Mucosa of rectum (tissue), 2 donors: Measurements from ENCODE around the gene KCNIP4.

ENCODE experiments used
- H3K27ac ChIP-seq, 2 donors: one replicate each; pipeline ENCODE4 v1.7.0; 2013; ENCODE audit warnings: inconsistent platforms in 2 of 2, low read depth in 2 of 2, low read length in 2 of 2
- H3K27me3 ChIP-seq, 2 donors: one replicate each; pipeline ENCODE4 v1.7.0; 2013; ENCODE audit warnings: low read length in 2 of 2; ENCODE audit not compliant: control insufficient read depth in 2 of 2, insufficient read depth in 2 of 2
- H3K36me3 ChIP-seq, 2 donors: one replicate each; pipeline ENCODE4 v1.7.0; 2013; ENCODE audit warnings: low read length in 2 of 2; ENCODE audit not compliant: control insufficient read depth in 2 of 2, insufficient read depth in 2 of 2
- H3K4me1 ChIP-seq, 2 donors: one replicate each; pipeline ENCODE4 v1.7.0; 2013; ENCODE audit warnings: low read length in 2 of 2, mild to moderate bottlenecking in 1 of 2; ENCODE audit not compliant: control insufficient read depth in 2 of 2, insufficient read depth in 2 of 2
- H3K4me3 ChIP-seq, 2 donors: one replicate each; pipeline ENCODE4 v1.7.0; 2013; ENCODE audit warnings: low read length in 2 of 2
- H3K9ac ChIP-seq, 2 donors: one replicate each; pipeline ENCODE4 v1.7.0; 2013; ENCODE audit warnings: low read length in 2 of 2, low read depth in 1 of 2, mild to moderate bottlenecking in 1 of 2
- H3K9me3 ChIP-seq, 2 donors: one replicate each; pipeline ENCODE4 v1.7.0; 2013; ENCODE audit warnings: low read length in 2 of 2; ENCODE audit not compliant: control insufficient read depth in 2 of 2
- donor health status: healthy.
- donor health status: Normal muscosa, but diverticular disease.

KCNIP4 gene

DNA sequence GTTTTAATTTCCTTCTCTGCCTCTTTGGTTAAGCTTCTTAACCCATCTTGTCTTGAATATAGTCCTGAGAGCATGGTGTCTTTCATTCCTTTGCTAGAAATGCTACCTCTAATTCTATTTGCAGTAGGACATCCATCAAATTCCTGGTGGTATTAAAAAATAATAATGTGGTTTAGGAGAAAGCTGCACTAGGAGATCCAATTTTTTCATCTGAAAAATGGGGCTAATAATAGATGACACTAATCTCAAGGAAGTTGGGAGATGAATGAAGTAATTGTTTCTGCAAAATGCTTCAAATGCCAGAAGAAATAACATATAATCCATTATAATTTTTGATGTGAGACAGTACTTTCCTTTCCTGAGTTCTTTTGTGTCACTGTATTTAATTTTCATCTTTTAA, 1053.4 kb downstream of the KCNIP4 start:
- H3K36me3 ChIP-seq = no peaks in the 10 kb centered on the region
- H3K9ac ChIP-seq = no peak overlapping the region
- H3K27ac ChIP-seq = no peak overlapping the region

DNA sequence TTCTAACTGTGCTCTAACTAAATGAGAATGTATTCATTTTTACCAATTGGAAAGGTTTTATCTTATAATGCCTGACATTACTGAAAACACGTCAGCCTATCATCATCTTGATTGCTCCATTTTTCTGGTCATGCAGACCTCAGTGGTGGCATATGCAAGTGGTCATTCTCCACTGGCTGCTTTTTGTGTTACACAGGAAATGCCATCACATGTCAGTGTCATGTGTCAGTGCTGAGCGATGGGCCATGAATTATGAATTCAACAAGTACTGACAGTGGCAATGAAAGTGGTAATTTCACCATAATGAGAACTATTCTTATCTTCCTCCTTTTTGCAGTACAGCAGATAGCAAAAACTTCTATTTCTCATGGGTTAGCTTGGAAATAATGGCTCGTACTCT, 1057.8 kb downstream of the KCNIP4 start:
- H3K9me3 ChIP-seq = no peaks in the 10 kb centered on the region
- no peak overlapping the region for H3K9ac ChIP-seq
- H3K36me3 ChIP-seq = no peaks in the 10 kb centered on the region
- H3K4me3 ChIP-seq = no peak overlapping the region
- no peaks in the 10 kb centered on the region for H3K4me1 ChIP-seq
- H3K27me3 ChIP-seq = no peaks in the 10 kb centered on the region
- H3K27ac ChIP-seq = no peak overlapping the region

More for the DNA sequence above, 1053.4 kb downstream of the KCNIP4 start:
- Histone ChIP-seq H3K27me3 (no peaks in the 10 kb centered on the region), H3K9me3 (no peaks in the 10 kb centered on the region), H3K4me1 (no peaks in the 10 kb centered on the region), H3K4me3 (no peak overlapping the region)

DNA sequence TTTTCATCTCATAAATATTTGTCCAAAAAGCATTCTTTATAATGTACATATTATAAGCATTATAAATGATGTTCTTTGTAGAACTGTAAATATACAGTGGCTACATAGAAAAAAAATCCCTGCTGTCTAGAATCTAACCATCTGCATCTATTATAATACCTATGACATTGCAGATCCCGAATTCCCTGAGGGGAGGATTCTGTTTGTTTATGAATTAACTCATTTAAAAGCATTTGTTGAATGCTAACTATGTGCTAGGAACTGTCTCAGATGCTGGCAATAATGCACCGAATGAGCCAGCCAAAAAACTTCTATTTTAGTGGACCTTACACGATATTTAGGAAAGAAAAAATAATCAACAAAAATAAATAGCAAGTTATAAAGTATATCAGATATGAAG, 1058.7 kb downstream of the KCNIP4 start:
- Histone ChIP-seq H3K4me1 (no peaks in the 10 kb centered on the region), H3K9me3 (no peaks in the 10 kb centered on the region), H3K9ac (no peak overlapping the region), H3K4me3 (no peak overlapping the region), H3K27me3 (no peaks in the 10 kb centered on the region), H3K36me3 (no peaks in the 10 kb centered on the region), H3K27ac (no peak overlapping the region)

DNA sequence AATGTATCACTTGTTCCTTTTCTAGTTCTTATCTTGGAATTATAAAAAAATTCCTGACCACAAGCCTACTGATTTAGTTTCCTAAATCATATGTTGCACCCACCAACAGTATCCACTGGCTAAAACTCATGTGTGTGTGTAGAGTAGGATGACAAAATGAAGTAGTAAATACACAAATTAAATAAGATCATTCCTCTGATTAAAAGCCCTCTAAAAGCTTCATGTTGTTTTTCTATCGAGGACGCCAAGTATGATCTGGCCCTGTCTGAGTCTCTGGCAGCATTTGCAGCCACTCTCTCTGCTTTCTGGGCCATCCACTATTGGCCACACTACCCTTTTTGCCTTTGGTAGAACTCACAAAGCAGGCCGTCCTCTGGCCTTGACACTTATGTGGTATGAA, 1064.9 kb downstream of the KCNIP4 start:
- H3K4me1 ChIP-seq = no peaks in the 10 kb centered on the region
- no peak overlapping the region for H3K27ac ChIP-seq
- no peak overlapping the region for H3K9ac ChIP-seq
- no peak overlapping the region for H3K4me3 ChIP-seq
- H3K9me3 ChIP-seq = no peaks in the 10 kb centered on the region
- H3K36me3 ChIP-seq = no peaks in the 10 kb centered on the region
- no peaks in the 10 kb centered on the region for H3K27me3 ChIP-seq

DNA sequence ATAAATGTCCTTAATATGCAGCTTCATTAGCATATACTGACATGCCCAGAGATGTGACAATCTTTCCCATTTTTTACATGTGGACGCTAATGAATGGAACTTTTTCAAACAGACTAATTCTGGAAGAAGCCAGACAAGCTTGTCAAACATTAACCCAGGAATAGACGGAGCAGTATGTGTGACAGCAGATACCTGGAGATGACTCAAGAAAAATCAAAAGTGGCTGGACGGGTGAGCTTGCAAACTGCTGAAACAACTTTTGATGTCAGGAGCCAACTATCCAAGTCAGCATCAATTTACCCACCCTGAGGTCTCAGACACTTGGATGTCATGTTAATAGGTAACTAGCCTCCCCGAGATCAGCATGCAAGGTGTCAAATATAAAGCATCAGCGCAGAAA, 1065.3 kb downstream of the KCNIP4 start:
- no peaks in the 10 kb centered on the region for H3K4me1 ChIP-seq
- H3K36me3 ChIP-seq = no peaks in the 10 kb centered on the region
- no peak overlapping the region for H3K27ac ChIP-seq

DNA sequence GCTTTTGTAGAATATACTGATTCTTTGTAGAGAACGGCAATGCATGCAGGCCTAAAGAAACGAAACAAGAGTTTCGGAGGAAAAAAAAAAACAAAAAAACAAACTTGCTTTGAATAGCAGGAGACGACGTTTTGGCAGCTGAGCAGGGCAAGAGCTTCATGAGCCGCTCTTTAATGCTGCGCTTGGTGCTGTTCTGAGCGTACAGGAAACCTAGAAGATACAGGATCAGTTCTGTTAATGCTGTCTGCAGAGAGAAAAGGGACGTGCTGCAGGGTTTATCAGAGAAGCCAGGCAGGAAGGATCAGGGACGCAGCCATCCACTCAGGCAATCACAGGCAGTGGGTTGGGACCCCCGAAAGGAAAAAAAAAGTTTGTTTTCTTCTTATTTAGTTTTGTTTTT, 1066.1 kb downstream of the KCNIP4 start:
- H3K4me1 ChIP-seq = no peaks in the 10 kb centered on the region
- H3K27ac ChIP-seq = no peak overlapping the region
- H3K9ac ChIP-seq = no peak overlapping the region
- H3K9me3 ChIP-seq = no peaks in the 10 kb centered on the region
- no peak overlapping the region for H3K4me3 ChIP-seq
- no peaks in the 10 kb centered on the region for H3K27me3 ChIP-seq
- no peaks in the 10 kb centered on the region for H3K36me3 ChIP-seq

More for the DNA sequence above, 1065.3 kb downstream of the KCNIP4 start:
- H3K9ac ChIP-seq = no peak overlapping the region
- no peaks in the 10 kb centered on the region for H3K27me3 ChIP-seq
- H3K4me3 ChIP-seq = no peak overlapping the region
- no peaks in the 10 kb centered on the region for H3K9me3 ChIP-seq

DNA sequence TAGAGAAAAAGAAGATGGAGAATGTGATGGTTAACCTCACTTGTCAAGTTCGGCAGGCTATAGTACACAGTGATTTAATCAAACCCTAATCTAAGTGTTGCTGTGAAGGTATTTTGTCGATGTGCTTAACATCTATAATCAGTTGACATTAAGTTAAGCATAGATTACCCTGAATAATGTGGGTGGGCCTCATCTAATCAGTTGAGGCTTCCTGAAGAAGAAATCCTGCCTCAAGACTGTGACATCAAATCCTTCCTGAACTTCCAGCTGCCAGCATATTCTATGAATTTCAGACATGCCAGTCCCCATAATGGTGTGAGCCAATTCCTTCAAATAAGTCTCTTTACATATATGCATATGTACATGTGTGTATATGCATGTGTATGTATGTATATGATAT, 1066.9 kb downstream of the KCNIP4 start:
- Histone ChIP-seq H3K9me3 (no peaks in the 10 kb centered on the region), H3K4me1 (no peaks in the 10 kb centered on the region), H3K27me3 (no peaks in the 10 kb centered on the region), H3K36me3 (no peaks in the 10 kb centered on the region), H3K9ac (no peak overlapping the region), H3K27ac (no peak overlapping the region), H3K4me3 (no peak overlapping the region)

DNA sequence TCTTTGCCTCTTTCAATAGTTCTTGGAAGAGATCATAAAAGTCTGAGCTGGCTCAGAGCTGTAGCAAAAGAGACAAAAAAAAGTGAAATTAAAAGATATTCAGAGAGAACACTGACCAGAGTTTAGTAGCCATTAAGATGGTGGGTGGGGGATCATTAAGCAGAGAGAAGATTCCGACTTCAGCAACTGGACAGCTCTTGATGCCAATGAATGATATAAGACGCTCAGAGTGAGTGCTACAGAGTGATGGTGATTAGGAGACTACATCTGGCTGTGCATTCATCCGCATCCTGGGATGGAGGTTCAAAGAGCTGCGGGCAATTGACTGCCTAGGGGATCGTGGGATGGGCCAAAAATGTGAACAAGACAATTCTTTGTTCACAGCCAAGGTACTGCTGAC, 1069.8 kb downstream of the KCNIP4 start:
- H3K27ac ChIP-seq = no peak overlapping the region
- no peaks in the 10 kb centered on the region for H3K9me3 ChIP-seq
- no peak overlapping the region for H3K4me3 ChIP-seq
- H3K27me3 ChIP-seq = no peaks in the 10 kb centered on the region
- no peak overlapping the region for H3K9ac ChIP-seq
- H3K4me1 ChIP-seq = no peaks in the 10 kb centered on the region
- H3K36me3 ChIP-seq = no peaks in the 10 kb centered on the region

DNA sequence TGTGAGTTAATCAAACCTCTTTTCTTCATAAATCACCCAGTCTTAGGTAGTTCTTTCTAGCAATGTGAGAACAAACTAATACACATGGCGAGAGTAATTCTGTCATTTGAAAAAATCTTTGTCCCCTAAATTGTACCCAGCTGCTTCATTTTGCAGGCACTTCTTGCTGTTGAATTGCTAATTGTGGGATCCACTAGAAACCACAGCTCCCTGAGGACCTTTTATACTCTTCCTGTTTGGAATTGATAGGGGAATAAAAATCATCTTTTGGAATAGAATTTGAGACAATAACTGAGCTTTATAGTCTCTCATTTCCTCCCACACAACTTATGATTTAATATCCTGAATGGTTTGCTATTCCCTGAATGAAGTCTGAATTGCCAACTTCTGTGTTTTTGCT, 1078.1 kb downstream of the KCNIP4 start:
- H3K9me3 ChIP-seq = no peaks in the 10 kb centered on the region
- H3K9ac ChIP-seq = no peak overlapping the region
- no peak overlapping the region for H3K27ac ChIP-seq
- H3K4me1 ChIP-seq = no peaks in the 10 kb centered on the region
- no peaks in the 10 kb centered on the region for H3K36me3 ChIP-seq
- H3K4me3 ChIP-seq = no peak overlapping the region
- no peaks in the 10 kb centered on the region for H3K27me3 ChIP-seq

DNA sequence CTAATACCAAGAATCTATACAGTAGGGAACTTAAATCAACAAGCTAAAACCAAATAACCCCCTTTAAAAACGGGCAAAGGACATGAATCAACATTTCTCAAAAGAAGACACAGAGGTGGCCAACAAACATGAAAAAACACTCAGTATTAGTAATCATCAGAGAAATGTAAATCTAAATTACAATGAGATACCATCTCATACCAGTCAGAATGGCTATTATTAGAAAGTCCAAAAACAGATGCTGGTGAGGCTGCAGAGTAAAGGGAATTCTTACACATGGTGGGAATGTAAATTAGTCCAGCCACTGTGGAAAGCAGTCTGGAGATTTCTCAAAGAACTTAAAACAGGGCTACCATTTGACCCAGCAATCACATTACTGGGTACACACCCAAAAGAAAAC, 1080.5 kb downstream of the KCNIP4 start:
- Histone ChIP-seq H3K9ac (no peak overlapping the region), H3K4me3 (no peak overlapping the region), H3K27ac (no peak overlapping the region), H3K27me3 (no peaks in the 10 kb centered on the region), H3K9me3 (no peaks in the 10 kb centered on the region), H3K36me3 (no peaks in the 10 kb centered on the region), H3K4me1 (no peaks in the 10 kb centered on the region)

DNA sequence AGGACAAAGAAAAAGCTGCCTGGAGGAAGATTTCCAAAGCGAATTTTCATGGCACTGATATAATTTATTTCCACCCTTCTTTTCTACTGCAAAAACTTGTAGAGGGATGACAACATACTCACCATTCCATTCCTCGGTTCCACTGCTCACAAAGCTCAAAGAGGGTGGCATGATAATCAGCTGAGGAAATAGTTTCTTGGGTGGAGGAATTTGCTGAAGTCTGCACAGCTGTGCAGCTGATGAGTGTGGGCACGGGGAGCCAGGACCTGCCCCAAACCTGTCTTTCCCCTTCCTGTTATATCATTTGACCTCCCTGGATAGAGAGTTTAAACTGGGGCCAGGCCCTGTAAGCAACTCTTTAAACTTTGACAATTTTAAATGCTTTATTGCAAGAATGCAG, 1087.7 kb downstream of the KCNIP4 start:
- Histone ChIP-seq H3K4me1 (no peaks in the 10 kb centered on the region), H3K4me3 (no peak overlapping the region), H3K36me3 (no peaks in the 10 kb centered on the region), H3K27me3 (no peaks in the 10 kb centered on the region), H3K9ac (no peak overlapping the region), H3K27ac (no peak overlapping the region), H3K9me3 (no peaks in the 10 kb centered on the region)
